ENCODE measurements around the gene RIGI.
"Not testable (repeated sequence)": the region's sequence is repeated elsewhere in the genome, so short reads cannot be mapped to it uniquely, and the experiment has no call there.

Gene RIGI

GRCh38 chr9:32526041-32526706 lies at the start of gene RIGI:
Gene RIGI (minus strand): TSS chr9:32526196. CDS start chr9:32526166, 30 bp downstream.
- in situ Hi-C loops (cut with HindIII; ENCODE audit: low sequenced_read_pairs): no loop called here

GRCh38 chr9:32574858-32575257 lies 48.9 kb upstream of the RIGI start:
- in situ Hi-C loops (cut with HindIII; ENCODE audit: low sequenced_read_pairs): loop anchor here (25.0 kb wide), 1 partner anchor 387 kb away; no protein-coding TSS in a partner anchor

- in situ Hi-C loops (cut with HindIII; ENCODE audit: low sequenced_read_pairs): loop anchor here (25.0 kb wide), 1 partner anchor 388 kb away; no protein-coding TSS in a partner anchor
These were observed 47.8 kb upstream of the RIGI start for GRCh38 chr9:32573821-32574220.

- in situ Hi-C loops (cut with HindIII; ENCODE audit: low sequenced_read_pairs): loop anchor here (25.0 kb wide), 1 partner anchor 389 kb away; no protein-coding TSS in a partner anchor
These were observed 47.0 kb upstream of the RIGI start, which contains the start of gene NDUFB6 for GRCh38 chr9:32572900-32573523. Gene NDUFB6 (minus strand): TSS chr9:32573159. CDS start chr9:32573060, 99 bp downstream.

- in situ Hi-C loops (cut with HindIII; ENCODE audit: low sequenced_read_pairs): loop anchor here (25.0 kb wide), 1 partner anchor 390 kb away; no protein-coding TSS in a partner anchor
These were observed 46.2 kb upstream of the RIGI start for GRCh38 chr9:32571969-32572899.

GRCh38 chr9:32570262-32570661 lies 44.3 kb upstream of the RIGI start:
- in situ Hi-C loops (cut with HindIII; ENCODE audit: low sequenced_read_pairs): loop anchor here (25.0 kb wide), 1 partner anchor 392 kb away; no protein-coding TSS in a partner anchor

DNA sequence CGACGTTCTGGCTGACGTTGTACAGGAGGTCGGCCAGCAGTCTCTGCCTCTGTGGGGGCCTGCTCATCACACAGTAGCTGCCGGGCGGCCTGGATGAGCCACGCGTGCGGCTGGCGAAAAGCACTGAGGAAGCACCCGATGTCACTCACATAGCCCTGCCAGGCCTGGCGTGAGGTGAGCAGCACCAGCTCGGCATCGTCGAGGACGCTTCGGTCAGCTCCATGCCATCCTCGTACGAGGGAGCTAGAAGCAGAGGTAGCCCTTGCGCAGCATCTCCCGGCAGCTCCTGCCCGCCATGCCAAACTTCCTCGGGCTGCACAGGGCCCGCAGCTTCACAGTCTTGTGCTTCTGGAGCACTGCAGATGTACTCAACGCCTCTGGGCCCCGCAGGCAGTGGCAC lies 40.8 kb upstream of the RIGI start:
- in situ Hi-C loops (cut with HindIII; ENCODE audit: low sequenced_read_pairs): loop anchor here (25.0 kb wide), 1 partner anchor 396 kb away; no protein-coding TSS in a partner anchor

DNA sequence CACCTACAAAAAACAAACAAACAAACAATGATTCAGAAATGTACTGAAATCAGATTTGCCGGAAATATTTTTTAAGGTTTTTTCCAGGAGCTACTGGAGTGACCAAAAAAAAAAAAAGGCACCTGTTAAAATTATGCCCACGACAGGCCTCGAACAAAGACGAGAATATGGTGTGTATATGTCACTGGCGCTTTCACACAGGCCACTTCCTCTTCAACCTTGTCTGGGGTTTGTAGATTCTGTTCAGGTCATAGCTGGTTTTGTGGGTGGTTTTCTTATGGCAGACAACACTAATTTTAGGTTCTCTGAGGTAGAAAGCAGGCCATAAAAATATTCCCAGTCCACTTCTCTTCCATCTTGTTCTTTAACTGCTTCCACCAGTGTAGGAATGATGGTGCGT lies 40.0 kb upstream of the RIGI start:
- in situ Hi-C loops (cut with HindIII; ENCODE audit: low sequenced_read_pairs): loop anchor here (25.0 kb wide), 1 partner anchor 396 kb away; no protein-coding TSS in a partner anchor

DNA sequence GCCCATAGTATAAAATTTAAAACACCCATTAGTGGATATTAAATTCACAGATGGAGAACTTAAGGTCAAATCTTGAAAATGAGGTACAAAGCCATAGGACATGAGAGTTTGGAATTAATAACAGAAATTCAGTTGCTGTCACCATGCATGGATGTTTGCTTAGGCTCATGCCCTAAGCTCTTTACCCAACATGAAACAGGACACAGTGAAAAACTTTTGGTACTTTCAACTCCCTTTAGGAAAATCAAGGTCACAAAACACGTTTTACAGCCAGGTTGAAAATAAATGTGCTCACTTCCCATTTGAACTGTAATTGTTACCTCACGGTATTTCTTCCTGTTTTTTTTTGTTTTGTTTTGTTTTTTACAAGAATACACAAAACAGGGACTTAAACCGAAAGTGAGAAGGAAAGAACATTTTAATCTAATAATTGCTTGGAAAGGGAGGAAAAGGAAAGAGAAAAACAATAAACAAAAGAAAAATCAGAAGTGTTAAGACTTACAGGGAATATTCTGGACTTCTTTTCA lies 32.5 kb upstream of the RIGI start:
- in situ Hi-C loops (cut with HindIII; ENCODE audit: low sequenced_read_pairs): loop anchor here (25.0 kb wide), 1 partner anchor 404 kb away; no protein-coding TSS in a partner anchor

GRCh38 chr9:32554591-32554990 lies 28.6 kb upstream of the RIGI start:
- in situ Hi-C loops (cut with HindIII; ENCODE audit: low sequenced_read_pairs): loop anchor here (25.0 kb wide), 1 partner anchor 408 kb away; no protein-coding TSS in a partner anchor

- in situ Hi-C loops (cut with HindIII; ENCODE audit: low sequenced_read_pairs): loop anchor here (25.0 kb wide), 1 partner anchor 408 kb away; no protein-coding TSS in a partner anchor
These were observed 28.1 kb upstream of the RIGI start for GRCh38 chr9:32554107-32554506.

- in situ Hi-C loops (cut with HindIII; ENCODE audit: low sequenced_read_pairs): loop anchor here (25.0 kb wide), 1 partner anchor 410 kb away; no protein-coding TSS in a partner anchor
These were observed 26.3 kb upstream of the RIGI start, which contains the start of the genes SMIM27 and TOPORS for GRCh38 chr9:32552172-32552872. Gene SMIM27 (plus strand): TSS chr9:32552327. CDS start chr9:32552435, 108 bp downstream. Gene TOPORS (minus strand): TSS chr9:32552586. CDS start chr9:32552436, 150 bp downstream.

DNA sequence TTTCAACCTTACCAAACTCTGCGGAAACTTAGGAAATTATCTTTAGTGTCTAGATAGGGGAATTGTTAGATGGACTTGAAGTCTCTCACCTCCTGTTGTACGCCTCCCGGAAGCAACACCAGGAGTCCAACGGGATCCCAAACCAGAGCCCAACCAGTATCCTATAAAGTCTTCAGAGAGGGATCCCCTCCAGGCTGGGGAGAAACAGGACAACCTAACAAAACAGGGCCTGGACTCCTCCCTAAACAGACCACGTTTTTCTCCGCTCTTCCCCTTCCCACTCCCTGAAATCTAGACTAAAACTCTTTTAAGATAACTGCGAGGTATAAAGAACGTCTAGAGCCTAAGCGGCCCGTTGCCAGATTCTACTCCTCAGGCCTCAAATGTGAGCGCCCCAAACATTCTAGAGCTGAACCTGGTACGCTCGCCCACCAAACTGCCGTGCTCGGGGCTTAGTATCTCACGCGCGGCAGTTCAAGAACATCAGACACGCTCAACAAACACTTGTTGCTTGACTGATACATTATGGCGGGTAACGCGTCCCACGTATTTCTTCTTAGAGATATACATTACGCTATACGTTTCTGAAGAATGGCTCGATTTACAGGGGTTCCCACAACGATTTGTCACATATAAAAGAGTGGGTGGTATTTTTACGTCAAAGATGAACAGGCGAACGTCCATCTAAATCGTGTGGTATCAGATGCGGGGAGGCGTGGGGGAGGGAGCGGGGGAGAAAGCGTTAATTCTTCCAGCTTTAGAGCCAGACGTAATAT lies 25.5 kb upstream of the RIGI start:
- in situ Hi-C loops (cut with HindIII; ENCODE audit: low sequenced_read_pairs): loop anchor here (25.0 kb wide), 1 partner anchor 411 kb away; no protein-coding TSS in a partner anchor

DNA sequence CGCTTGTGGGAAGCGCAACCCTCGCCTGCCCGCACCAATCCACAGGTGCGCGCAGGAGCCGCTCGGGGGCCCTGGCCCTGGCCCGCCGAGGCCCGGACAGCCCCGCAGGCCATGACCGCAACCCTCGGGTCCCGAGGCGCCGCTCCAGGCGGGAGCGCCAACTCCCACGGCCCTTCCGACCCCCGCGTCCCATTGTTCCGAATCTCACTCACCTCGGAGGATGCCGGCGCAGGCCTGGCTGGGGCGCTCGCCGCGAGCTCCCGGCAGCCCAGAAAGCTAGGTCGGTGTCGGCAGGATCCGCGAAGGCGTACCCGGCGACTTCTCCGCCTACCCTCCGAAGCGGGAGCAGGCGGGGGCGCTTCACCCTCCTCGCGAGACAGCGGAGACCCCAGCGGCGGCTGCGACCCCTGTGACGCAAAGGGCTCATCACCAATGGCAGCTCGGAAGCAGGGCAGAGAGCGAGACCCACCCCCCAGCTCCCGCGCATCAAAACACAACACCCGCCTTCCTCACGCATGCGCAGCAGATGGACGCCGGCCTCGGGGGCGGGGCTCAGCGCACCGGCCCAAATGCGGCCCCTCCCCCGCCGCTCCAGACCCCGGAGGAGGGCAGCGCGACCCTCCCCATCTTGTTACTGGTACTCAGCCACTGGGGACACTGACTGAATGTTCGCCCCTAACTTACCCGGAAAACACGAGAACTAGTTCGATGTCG lies 24.7 kb upstream of the RIGI start:
- in situ Hi-C loops (cut with HindIII; ENCODE audit: low sequenced_read_pairs): loop anchor here (25.0 kb wide), 1 partner anchor 412 kb away; no protein-coding TSS in a partner anchor

- in situ Hi-C loops (cut with HindIII; ENCODE audit: low sequenced_read_pairs): loop anchor here (25.0 kb wide), 1 partner anchor 412 kb away; no protein-coding TSS in a partner anchor
These were observed 24.2 kb upstream of the RIGI start for GRCh38 chr9:32550150-32550561.

GRCh38 chr9:32548213-32548612 lies 22.2 kb upstream of the RIGI start:
- in situ Hi-C loops (cut with HindIII; ENCODE audit: low sequenced_read_pairs): not testable (repeated sequence)

DNA sequence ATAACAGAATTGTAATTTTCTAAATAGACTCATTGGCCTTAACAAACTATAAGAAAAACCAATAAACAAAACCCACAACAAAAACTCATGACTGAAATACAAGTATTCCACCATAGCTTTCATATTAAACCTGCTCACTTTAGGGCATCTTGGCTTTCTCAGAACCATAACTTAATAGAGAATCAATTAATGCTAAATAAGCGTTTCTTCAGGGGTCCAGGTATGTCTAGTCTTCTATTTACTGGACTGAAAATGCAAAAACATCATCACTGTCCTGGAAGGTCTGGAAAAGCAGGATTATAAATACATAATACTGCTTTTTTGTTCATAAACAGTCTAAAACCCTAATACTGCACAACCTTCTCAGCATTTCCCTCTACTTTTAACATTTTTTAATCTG lies 19.9 kb upstream of the RIGI start:
- in situ Hi-C loops (cut with HindIII; ENCODE audit: low sequenced_read_pairs): no loop called here

DNA sequence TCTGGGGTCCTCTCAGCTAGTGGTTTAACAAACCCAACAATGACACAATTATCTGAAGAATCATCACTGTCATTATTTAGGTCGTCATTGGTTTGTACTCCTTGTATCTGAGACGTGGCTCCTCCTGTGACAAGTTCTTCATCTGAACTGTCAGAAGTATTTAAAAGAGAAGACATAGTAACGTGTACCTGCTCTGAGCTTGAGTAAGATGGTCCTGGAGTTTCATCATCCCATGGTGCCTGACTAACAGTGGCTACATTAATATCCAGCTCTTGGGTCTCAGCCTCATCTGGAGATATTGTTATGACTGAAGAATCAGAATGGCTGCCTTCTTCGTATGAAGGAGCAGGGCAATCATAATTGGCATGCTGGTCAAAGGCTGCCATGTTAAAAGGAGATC lies 17.1 kb upstream of the RIGI start:
- in situ Hi-C loops (cut with HindIII; ENCODE audit: low sequenced_read_pairs): no loop called here

Data from endothelial cell of hepatic sinusoid (primary cell).